Natural killer cell treated with Interleukin-12 subunit alpha and Interleukin-12 subunit beta and Interleukin-15 and Interleukin-18, amount 100 ng/mL, for 72 hours (primary cell): ENCODE data around the gene CDC6. TPM values are rescaled to one million over a fixed set of nuclear protein-coding genes. Genes with fewer than 3 reads are reported as not detected.
A peak's percentile ranks its signal among the peaks of the same experiment; 100 is the strongest.

Source experiments
- ATAC-seq, 2 donors: fragments of 150-1000 bp; cut with Tn5 transposase in 1 of 2; sonication (Bioruptor Pico), chemical (Tn5 transposase) in 1 of 2; 2 replicates each; pipeline ENCODE4 v1.10.0; 2021
- DNase-seq: peaks from one replicate; pipeline ENCODE4 v3.0.0; 2022; ENCODE audit warnings: low spot score
- H3K27ac Mint-ChIP-seq, 2 donors: 1 replicate in 1 of 2; 2 replicates in 1 of 2; pipeline ENCODE4 v1.8.0; 2022; ENCODE audit warnings: mixed read lengths in 2 of 2, mild to moderate bottlenecking in 1 of 2, moderate library complexity in 1 of 2
- H3K27me3 Mint-ChIP-seq, 2 donors: 1 replicate in 1 of 2; 2 replicates in 1 of 2; pipeline ENCODE4 v1.8.0; 2022; ENCODE audit warnings: mixed read lengths in 2 of 2
- H3K36me3 Mint-ChIP-seq: one replicate; pipeline ENCODE4 v1.8.0; 2022; ENCODE audit warnings: mixed read lengths
- H3K4me1 Mint-ChIP-seq, 2 donors: 1 replicate in 1 of 2; 2 replicates in 1 of 2; pipeline ENCODE4 v1.8.0; 2022; ENCODE audit warnings: low read depth in 2 of 2, mixed read lengths in 2 of 2, mild to moderate bottlenecking in 1 of 2
- H3K4me3 Mint-ChIP-seq: one replicate; pipeline ENCODE4 v1.8.0; 2022; ENCODE audit warnings: mixed read lengths
- H3K9me3 Mint-ChIP-seq: 2 replicates; pipeline ENCODE4 v1.8.0; 2022; ENCODE audit warnings: mixed read lengths
- total RNA-seq, 2 donors: library from RNA; stranded (reverse); gene quantifications; one replicate each; pipeline ENCODE4 v1.2.3, GENCODE V29; 2022

Gene CDC6
- total RNA-seq, 2 donors from 2014 or later, result 79.2 to 172 TPM

DNA sequence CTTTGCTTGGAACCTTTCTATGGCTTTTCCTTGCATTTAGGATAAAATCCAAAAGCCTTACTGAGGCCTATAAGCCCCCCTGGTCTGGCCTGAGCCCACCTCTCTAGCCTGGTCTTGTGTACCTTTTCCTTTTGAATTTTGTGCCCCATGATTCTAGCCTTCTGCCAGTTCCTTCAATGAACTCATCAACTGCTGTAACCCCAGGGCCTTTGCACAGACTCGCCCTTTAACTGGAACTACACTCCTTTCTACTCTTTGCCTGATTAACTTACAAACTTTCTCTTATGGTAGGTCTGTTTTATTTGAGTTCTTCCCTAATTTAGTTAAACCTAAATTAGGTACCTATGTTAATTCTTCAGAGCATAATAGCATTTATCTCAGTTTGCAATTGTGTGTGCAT, 52.6 kb downstream of the CDC6 start:
- no peak for ATAC-seq
- H3K36me3 Mint-ChIP-seq, result no peaks in the 10 kb centered on the region
- no peaks in the 10 kb centered on the region for H3K27me3 Mint-ChIP-seq
- H3K4me1 Mint-ChIP-seq, result peaks cover 41 to 43% of the 10 kb centered on the region in 2 donors
- peak overlapping the region; percentile 15 for H3K4me3 Mint-ChIP-seq
- DNase-seq, result no peak
- no peaks in the 10 kb centered on the region for H3K9me3 Mint-ChIP-seq
- peak overlapping the region; percentile 28 to 54 for H3K27ac Mint-ChIP-seq

DNA sequence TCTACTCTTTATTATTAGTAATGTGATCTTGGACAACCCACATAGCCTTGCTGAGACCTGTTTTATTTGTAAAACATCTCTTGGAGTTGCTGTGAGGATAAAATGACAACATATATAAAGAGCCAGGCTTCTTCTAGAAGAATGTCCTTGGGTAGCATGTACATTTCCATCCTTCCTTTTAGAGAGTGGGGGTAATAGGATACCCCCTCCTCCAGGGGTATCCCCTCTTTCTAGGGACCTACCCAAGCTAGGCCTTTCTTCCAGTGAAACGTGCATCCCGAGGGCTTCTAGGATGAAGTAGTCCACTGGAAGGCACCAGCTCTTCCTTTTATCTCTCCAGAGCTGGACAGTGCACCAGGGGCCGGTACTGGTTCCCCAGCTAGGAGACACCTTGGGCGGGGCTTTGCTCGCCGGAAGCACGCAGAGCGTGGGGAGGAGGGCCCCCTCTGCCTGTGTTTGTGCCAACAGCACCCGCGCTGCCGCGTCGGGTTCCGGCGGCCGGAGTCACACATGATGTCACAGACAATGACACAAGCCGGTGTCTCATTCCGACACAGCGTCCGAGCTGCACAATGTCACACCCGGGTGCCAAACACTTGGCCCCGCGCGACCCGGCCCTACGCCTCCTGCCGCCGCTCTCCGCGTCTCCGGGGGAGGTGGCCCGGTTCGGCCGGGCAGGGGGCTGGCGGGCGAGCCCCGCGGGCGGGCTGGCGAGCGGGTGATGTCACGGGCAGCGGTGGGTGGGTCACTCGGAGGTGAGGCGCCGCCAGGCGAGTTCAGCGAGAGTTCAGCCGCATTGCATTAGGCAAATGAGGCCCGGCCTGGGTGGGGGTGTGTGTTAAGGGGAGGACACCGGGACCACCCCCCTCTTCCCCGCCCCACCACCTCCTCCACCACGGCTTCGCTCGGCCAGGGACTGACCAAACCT, 53.5 kb downstream of the CDC6 start:
- H3K9me3 Mint-ChIP-seq, result no peaks in the 10 kb centered on the region
- no peaks in the 10 kb centered on the region for H3K27me3 Mint-ChIP-seq
- peaks cover 41 to 50% of the 10 kb centered on the region in 2 donors for H3K4me1 Mint-ChIP-seq
- peak; percentile 94 to 95 for ATAC-seq
- peak overlapping the region; percentile 28 to 54 for H3K27ac Mint-ChIP-seq
- peak overlapping the region; percentile 74 for H3K4me3 Mint-ChIP-seq
- peak; percentile 94 for DNase-seq
- no peaks in the 10 kb centered on the region for H3K36me3 Mint-ChIP-seq

DNA sequence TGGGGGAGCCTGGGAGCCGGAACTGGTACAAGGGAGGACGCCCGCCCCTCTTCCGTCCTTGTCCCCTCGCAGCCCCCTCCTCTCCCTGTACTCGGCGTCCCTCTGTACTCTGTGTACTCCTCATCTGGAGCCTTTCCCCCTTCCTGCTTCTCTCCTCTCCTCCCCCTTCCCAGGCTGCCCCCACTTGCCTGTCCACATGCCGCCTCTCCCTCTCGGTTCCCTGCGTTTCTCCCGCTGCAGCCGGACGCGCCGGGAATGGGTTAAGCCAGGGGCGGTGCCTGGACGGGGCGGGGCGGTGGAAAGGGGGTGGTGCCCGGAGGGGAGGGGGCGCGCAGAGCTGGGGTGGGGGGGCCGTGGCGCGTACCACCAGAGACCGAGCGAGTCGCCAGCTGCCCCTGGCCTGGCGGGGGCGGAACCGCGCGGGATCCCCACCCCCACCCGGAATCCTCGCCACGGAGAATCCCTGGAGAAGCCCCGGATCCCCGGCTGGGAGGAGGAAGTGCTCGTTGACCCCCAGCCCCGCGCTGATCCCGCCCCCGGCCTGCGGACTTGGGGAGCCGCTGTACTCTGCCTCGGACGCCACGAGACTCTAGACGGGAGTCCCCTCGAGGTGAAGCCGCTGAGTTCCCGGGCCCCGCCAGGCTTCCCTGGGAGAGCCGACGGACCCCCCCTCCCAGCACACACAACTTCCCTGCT, 54.3 kb downstream of the CDC6 start:
- DNase-seq (no peak), ATAC-seq (peak; percentile 8 to 12)
- Mint-ChIP-seq H3K27me3 (no peaks in the 10 kb centered on the region), H3K36me3 (no peaks in the 10 kb centered on the region), H3K27ac (peak overlapping the region; percentile 28 to 41), H3K4me3 (peak overlapping the region; percentile 74), H3K4me1 (peaks cover 43 to 56% of the 10 kb centered on the region in 2 donors), H3K9me3 (no peaks in the 10 kb centered on the region)

DNA sequence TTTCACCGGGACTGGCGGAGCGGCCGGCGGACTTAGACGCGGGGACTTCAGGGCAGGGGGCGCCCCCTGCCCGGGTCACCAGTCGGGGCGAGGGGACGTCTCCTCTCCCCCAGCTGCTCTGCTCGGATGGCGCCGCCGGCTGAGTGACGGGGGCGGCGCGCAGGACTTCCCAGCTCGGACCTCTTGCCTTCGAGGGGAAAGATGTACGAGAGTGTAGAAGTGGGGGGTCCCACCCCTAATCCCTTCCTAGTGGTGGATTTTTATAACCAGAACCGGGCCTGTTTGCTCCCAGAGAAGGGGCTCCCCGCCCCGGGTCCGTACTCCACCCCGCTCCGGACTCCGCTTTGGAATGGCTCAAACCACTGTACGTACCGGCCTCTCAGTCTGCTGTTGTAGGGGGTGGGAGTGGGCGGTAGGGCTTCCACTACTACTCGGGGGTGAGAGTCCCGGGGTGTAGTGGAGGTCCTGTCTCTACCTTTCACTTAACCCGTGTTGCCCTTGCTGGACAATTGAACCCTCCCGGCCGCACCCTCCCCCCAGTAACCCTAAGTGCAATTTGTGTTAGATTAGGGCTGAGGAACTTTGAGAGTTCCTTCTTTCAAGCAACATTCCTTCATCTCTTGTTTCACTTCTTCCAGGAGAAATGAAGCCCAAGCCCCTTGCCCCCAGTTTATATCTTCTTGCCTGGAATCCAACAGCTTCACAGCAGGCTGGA, 55.0 kb downstream of the CDC6 start:
- no peaks in the 10 kb centered on the region for H3K36me3 Mint-ChIP-seq

DNA sequence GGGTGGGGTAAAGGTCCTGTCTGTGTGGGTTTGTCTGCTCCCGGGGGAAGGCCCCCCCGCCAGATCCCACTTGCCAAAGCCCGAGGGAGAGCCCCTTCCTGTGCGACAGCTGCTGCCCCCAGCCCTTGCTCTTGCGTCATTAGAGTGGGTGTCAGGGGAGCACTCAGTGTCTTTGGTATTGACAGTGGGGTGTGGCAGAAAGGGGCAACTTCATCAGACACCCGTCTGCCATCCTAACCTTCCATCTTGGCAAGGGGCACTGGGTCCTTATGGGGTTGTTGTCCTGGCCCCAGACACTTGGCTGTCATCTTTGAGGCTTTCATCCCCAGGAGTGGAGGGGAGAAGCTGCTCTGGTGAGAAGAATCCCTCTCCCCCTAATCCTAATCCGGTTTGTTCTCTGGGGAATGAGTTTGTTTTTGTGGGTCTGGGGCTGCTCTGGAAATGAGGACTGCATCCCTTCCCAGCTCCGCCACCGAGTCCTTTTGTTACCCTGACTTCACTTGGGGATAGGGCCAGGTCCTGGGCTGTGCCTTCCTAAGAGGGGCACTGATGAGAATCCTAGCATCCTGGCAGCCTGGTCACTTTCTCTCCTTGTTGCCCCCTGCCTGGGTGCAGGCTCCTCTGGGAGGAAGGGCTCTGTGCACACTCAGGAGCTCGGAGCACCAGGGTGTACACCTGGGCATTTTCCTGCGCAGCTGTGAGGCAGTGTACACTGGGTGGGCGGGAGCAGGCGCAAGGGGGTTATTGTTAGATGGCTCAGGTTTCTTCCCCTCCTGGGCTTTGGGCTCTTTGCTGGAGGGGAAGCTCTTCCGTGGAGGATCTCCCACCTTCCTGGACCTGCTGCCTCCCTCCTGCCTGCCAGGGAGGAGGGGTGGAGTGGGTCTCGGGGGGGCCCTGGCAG, 55.8 kb downstream of the CDC6 start:
- peaks cover 42 to 62% of the 10 kb centered on the region in 2 donors for H3K4me1 Mint-ChIP-seq
- H3K27me3 Mint-ChIP-seq, result no peaks in the 10 kb centered on the region
- ATAC-seq, result no peak
- H3K9me3 Mint-ChIP-seq, result no peaks in the 10 kb centered on the region
- H3K36me3 Mint-ChIP-seq, result no peaks in the 10 kb centered on the region
- peak overlapping the region; percentile 74 for H3K4me3 Mint-ChIP-seq
- peak overlapping the region; percentile 41 to 81 for H3K27ac Mint-ChIP-seq
- no peak for DNase-seq

More for the DNA sequence above, 55.0 kb downstream of the CDC6 start:
- H3K4me3 Mint-ChIP-seq, result peak overlapping the region; percentile 74
- peaks cover 48 to 60% of the 10 kb centered on the region in 2 donors for H3K4me1 Mint-ChIP-seq
- H3K9me3 Mint-ChIP-seq, result no peaks in the 10 kb centered on the region
- no peak for DNase-seq
- ATAC-seq, result no peak
- peak overlapping the region; percentile 28 to 41 for H3K27ac Mint-ChIP-seq
- H3K27me3 Mint-ChIP-seq, result no peaks in the 10 kb centered on the region

DNA sequence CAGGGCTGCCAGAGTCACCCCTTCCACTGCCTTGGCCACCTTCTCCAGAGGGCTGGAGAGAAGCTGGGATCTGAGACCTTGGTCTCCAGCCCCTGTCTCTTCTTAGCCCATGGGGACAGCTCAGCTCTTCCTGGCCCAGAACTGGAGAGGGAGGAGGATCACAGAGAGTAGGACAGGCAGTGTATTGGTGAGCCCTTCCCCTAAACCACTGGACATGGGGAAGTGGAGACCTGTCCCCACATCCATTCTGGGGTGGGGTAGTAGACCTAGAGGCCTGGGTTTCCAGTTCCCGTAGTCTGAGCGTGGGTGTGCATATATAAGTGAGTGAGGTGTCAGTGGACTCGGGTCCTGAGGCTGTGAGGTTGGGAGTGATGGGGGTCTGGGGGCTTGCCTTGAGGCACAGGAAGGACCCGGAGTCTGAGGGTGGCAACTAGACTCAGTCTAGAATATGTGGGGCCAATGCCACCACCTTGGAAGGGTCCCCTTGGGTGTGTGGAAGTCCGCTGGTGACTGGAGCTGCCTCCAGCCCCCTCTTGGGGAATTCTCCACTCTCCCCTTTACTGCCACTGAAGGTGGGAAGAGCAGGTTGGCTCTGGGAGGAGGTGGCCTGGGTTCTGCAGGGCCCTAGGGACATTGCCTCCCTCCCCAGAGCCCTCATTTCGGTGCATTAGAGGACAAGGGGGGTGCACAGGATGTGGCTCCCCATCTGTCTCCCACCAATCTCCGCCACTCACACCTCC, 56.9 kb downstream of the CDC6 start:
- peaks cover 45 to 68% of the 10 kb centered on the region in 2 donors for H3K4me1 Mint-ChIP-seq
- H3K27me3 Mint-ChIP-seq, result no peaks in the 10 kb centered on the region
- H3K4me3 Mint-ChIP-seq, result peak overlapping the region; percentile 69
- peak overlapping the region; percentile 69 to 81 for H3K27ac Mint-ChIP-seq
- ATAC-seq, result no peak
- DNase-seq, result no peak
- H3K36me3 Mint-ChIP-seq, result no peaks in the 10 kb centered on the region
- no peaks in the 10 kb centered on the region for H3K9me3 Mint-ChIP-seq

DNA sequence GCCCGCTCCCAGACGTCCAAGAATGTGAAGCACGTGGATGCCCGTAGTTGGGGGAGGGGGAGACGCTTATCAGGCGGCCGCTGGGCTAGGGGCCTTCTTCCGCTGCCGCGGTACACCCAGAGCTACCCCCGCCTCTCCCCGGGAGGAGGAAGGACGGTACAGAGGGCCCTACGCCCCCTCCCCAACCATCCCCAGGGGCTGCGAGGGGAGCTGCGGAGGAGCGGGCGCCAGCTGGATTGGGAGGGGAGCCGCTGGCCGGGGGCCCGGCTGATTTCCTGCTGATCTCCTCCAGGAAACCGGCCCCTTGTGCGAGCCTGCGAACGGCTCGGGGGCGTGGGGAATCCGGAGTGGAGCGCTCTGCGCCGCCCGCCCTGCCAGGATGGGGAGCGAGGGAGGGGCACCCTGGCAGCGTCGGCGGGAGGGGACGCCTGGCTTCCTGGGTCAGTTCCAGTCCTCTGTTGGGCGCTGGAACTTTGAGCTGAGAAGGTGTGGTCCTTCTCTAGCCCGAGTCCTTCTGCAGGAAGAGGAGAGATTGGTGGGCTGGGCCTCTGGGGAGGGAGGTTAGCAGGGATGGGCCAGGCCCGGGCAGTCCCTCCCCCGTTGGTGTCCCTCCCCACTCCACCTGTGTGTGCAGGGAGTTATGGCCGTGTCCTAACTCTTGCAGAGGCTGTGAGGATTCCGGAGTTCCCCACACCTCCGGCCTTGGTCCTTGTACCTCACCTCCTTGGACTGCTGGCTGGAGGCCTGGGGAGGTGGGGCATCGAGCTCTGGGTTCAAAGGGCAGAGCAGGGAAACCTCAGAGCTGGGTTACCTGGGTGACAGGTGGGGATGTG, 57.7 kb downstream of the CDC6 start:
- Mint-ChIP-seq H3K27ac (peak overlapping the region; percentile 69 to 81), H3K36me3 (no peaks in the 10 kb centered on the region), H3K9me3 (no peaks in the 10 kb centered on the region), H3K4me3 (peak overlapping the region; percentile 69), H3K27me3 (no peaks in the 10 kb centered on the region), H3K4me1 (peaks cover 41 to 70% of the 10 kb centered on the region in 2 donors)
- DNase-seq, result no peak
- ATAC-seq, result no peak

DNA sequence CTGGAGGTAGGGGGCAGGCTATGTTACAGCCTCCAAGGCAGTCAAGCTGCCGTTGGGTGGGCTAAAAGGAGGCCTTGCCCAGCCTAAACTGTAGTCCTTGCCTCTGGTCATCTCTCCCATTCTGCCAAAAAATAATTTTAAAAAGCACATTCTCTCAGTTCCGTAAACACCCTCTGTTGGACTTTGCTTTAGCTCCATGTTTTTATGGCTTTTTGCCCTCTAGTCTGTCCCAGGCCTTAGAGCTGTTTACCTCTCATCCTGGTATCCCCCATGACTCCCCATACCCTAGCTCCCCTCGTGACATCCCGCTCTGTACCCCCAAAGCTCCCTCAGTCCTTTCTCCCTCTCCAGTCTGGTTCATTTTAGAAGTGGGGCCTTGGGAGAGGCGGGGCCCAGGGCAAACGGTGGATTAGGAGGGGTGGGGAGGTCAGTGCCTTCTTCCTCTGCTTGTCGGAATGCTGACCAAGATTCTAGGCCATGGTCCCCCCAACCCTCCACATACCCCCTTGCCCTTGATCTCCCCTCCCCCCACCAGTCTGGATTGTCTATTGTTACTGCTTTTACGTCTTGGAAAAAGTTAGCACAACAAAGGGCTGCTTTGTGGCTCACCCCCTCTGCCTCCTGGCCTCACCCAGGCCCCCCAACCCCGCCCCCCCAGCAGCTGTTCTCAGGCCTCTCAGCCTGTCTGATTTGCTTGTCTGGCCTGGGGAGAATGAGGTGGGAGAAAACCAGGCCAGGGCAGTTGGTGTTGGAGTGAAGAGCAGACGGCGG, 58.5 kb downstream of the CDC6 start:
- peak overlapping the region; percentile 64 to 69 for H3K27ac Mint-ChIP-seq
- ATAC-seq (no peak), DNase-seq (no peak)
- no peaks in the 10 kb centered on the region for H3K27me3 Mint-ChIP-seq
- H3K9me3 Mint-ChIP-seq, result no peaks in the 10 kb centered on the region
- H3K4me1 Mint-ChIP-seq, result peaks cover 35 to 65% of the 10 kb centered on the region in 2 donors
- peak overlapping the region; percentile 21 for H3K4me3 Mint-ChIP-seq
- no peaks in the 10 kb centered on the region for H3K36me3 Mint-ChIP-seq

DNA sequence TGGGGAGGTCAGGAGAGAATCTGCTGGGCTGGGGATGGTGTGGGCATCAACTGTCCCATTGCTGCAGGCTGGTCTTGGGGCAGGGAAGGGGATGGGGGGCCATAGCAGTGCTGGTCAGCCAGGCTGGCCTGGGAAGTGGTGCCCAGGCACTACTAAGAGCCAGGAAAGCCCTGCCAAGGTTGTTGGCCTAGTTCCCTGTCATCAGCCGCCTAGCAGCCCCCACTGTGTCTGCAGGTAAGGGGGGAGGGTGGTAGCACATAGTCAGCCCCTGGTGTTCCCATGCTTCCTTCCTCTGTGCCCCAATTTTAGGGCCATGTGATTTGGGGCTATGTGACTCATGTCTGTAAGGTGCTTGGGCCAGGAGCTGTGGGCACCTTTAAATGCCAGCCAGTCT, 59.1 kb downstream of the CDC6 start:
- peaks cover 33 to 64% of the 10 kb centered on the region in 2 donors for H3K4me1 Mint-ChIP-seq
- H3K4me3 Mint-ChIP-seq, result peak overlapping the region; percentile 21
- no peaks in the 10 kb centered on the region for H3K9me3 Mint-ChIP-seq
- H3K36me3 Mint-ChIP-seq, result no peaks in the 10 kb centered on the region
- H3K27me3 Mint-ChIP-seq, result no peaks in the 10 kb centered on the region
- DNase-seq (no peak), ATAC-seq (no peak)
- H3K27ac Mint-ChIP-seq, result peak overlapping the region; percentile 41 to 64

DNA sequence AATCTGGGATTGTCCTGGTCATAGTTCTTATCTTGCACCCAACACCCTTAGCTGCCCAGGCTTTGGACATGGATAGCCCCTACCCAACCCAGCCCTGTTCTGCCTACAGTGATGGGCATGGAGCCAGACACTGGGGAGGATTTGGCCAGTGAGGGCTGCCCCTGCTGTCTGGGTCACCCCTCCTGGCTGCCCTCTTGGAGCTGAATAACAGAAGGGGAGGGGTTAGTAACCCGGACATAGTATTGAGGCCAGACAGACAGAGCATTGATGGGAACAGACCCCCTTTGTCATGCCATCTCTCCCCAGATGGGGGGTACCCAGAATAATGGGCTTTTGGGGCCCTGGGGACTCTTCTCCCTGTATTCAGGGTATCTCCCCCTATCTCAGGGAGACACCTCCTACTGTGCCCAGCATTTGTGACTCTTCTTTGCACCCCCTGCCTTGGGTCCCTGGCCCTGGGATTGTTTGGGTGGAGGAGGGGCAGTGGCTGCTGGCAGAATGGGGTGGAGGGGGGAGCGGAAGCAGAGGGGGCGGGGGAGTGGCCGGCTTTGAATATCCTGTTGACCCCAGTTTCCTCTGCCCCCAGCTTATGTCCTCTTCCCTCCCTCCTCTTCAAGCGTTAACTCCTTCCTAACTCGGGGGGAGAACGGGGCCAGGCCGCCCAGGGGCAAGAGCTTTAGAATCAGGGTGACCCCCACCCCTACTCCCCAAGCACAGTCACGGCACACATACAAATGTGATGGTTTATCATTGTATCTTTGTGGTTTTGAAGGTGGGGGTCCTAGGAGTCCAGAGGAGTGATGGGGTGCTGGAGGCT, 59.8 kb downstream of the CDC6 start:
- H3K36me3 Mint-ChIP-seq, result no peaks in the 10 kb centered on the region
- H3K9me3 Mint-ChIP-seq, result no peaks in the 10 kb centered on the region
- H3K4me3 Mint-ChIP-seq, result peak overlapping the region; percentile 21
- no peak for ATAC-seq
- H3K27me3 Mint-ChIP-seq, result no peaks in the 10 kb centered on the region
- peak overlapping the region; percentile 41 to 64 for H3K27ac Mint-ChIP-seq
- no peak for DNase-seq
- H3K4me1 Mint-ChIP-seq, result peaks cover 39 to 68% of the 10 kb centered on the region in 2 donors

DNA sequence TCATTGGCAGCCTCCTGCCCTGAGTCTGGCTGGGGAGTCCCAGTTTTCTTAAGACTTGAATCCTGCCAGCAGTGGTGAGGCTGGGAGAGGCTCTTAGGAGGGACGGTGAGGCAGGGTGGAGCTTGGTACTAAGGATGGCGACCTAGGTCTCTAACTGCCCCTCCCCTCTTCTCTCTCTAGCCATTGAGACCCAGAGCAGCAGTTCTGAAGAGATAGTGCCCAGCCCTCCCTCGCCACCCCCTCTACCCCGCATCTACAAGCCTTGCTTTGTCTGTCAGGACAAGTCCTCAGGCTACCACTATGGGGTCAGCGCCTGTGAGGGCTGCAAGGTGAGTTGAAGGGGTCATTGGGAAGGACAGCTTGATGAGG, 60.4 kb downstream of the CDC6 start:
- Mint-ChIP-seq H3K27ac (peak overlapping the region; percentile 41 to 64), H3K4me3 (no peak overlapping the region), H3K36me3 (no peaks in the 10 kb centered on the region), H3K4me1 (peaks cover 40 to 69% of the 10 kb centered on the region in 2 donors), H3K9me3 (no peaks in the 10 kb centered on the region), H3K27me3 (no peaks in the 10 kb centered on the region)
- DNase-seq (no peak), ATAC-seq (no peak)
